GM12864 (cell line): ENCODE data around the gene RSPH3.
"Not testable (repeated sequence)": the region's sequence is repeated elsewhere in the genome, so short reads cannot be mapped to it uniquely, and the experiment has no call there.

Experiments used
- DNase-seq: peaks from one replicate; pipeline ENCODE4 v3.0.0-alpha.2; 2011; ENCODE audit warnings: low read depth
- H3K4me3 ChIP-seq: 2 replicates; pipeline ENCODE4 v1.5.1; 2011; ENCODE audit warnings: mild to moderate bottlenecking, low read depth, low read length, control low read depth
- CTCF ChIP-seq: IDR thresholded peaks from 2 replicates; pipeline ENCODE4 v1.5.1; 2011; ENCODE audit warnings: low read depth, mild to moderate bottlenecking, moderate library complexity, low read length, control low read depth, inconsistent platforms; ENCODE audit errors: missing control alignments

Gene RSPH3

GRCh38 chr6:159036673-159037072 lies 36.7 kb upstream of the RSPH3 start:
- H3K4me3 ChIP-seq: no peak overlapping the region
- no peak for DNase-seq
- no peak for TF ChIP-seq CTCF

GRCh38 chr6:159035891-159036290 lies 35.9 kb upstream of the RSPH3 start:
- H3K4me3 ChIP-seq: no peak overlapping the region
- no peak for TF ChIP-seq CTCF
- no peak for DNase-seq

- H3K4me3 ChIP-seq: no peak overlapping the region
- no peak for TF ChIP-seq CTCF
- no peak for DNase-seq
Measured at GRCh38 chr6:159033160-159034049, 33.4 kb upstream of the RSPH3 start.

GRCh38 chr6:159031846-159032245 lies 31.8 kb upstream of the RSPH3 start:
- no peak overlapping the region for H3K4me3 ChIP-seq
- TF ChIP-seq CTCF: no peak
- no peak for DNase-seq

- no peak overlapping the region for H3K4me3 ChIP-seq
- no peak for TF ChIP-seq CTCF
- no peak for DNase-seq
Measured at GRCh38 chr6:159030168-159030567, 30.2 kb upstream of the RSPH3 start.

DNA sequence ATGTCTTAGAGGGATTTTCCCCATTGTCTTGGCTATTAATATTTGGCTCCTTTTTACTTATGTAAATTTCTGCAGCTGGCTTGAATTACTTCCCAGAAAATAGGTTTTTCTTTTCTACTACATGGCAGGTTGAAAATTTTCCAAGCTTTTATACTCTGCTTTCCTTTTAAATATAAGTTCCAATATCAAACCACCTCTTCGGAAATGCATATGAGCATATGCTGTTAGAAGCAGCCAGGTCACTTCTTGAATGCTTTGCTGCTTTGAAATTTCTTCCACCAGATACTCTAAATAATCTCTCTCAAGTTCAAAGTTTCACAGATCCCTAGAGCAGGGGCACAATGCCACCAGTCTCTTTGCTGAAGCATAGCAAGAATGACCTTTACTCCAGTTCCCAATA lies 25.2 kb upstream of the RSPH3 start:
- not testable (repeated sequence) for DNase-seq, H3K4me3 ChIP-seq

- no peak overlapping the region for H3K4me3 ChIP-seq
- no peak for DNase-seq
- no peak for TF ChIP-seq CTCF
Measured at GRCh38 chr6:159023893-159024292, 23.9 kb upstream of the RSPH3 start.
